Germinal center (tissue), 1 donor: ENCODE measurements around the gene CDC26.
A peak's percentile ranks its signal among the peaks of the same experiment; 100 is the strongest.
"Not testable (repeated sequence)": the region's sequence is repeated elsewhere in the genome, so short reads cannot be mapped to it uniquely, and the experiment has no call there.

ENCODE experiments used
- DNase-seq: peaks from one replicate; pipeline ENCODE4 v3.0.0; 2012; ENCODE audit warnings: mixed read lengths, low spot score

The CDC26 gene

GRCh38 chr9:113275157-113276131 lies at the start of gene CDC26, which contains the start of gene PRPF4:
Gene CDC26 (minus strand): TSS chr9:113275572. CDS start chr9:113272507, 3,065 bp downstream.
Gene PRPF4 (plus strand): TSS chr9:113275658. CDS start chr9:113275744, 86 bp downstream.
- peak; percentile 96 for DNase-seq

- no peak for DNase-seq
Observed at GRCh38 chr9:113322671-113323070, 47.3 kb upstream of the CDC26 start.

GRCh38 chr9:113320051-113320450 lies 44.7 kb upstream of the CDC26 start:
- no peak for DNase-seq

GRCh38 chr9:113319054-113319453 lies 43.7 kb upstream of the CDC26 start:
- DNase-seq: no peak

- DNase-seq: no peak
Observed at GRCh38 chr9:113317777-113318176, 42.4 kb upstream of the CDC26 start.

DNA sequence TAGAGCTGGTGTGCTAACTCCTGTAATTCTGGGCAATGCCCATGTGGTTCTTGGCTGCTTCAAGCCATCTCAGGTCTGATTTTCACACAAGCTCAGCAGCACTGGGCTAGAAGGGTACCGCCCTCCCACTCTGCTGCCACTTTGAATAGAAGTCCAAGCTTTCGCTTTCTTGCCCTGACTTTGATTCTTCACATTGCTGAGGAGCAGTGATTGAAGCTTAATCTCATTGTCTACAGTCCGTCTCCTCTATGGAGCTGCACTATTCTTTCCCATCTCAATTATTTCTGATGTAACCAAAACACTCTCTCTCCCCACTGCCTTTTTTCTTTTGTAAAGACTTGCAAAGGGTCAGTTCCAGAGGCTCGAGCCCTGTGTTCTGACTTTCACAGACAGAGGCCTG lies 40.7 kb upstream of the CDC26 start:
- DNase-seq: no peak

DNA sequence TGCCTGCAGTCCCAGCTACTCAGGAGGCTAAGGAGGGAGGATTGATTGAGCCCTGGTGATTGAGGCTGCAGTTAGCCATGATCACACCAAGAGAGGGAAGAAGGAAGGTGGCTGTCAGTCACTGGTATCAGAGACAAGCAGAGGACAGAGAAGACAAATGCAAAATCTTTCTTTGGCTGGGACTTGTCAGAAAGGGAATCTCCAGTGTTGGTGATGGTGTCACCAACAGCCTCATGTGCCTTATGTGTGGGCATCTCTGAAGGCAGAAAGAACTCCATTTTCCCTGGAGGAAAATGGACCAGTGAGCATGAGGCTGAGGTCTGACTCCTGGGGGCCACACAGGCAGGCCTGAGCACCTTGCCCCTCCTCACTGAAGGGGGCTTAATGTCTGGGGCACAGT lies 39.9 kb upstream of the CDC26 start:
- no peak for DNase-seq

- no peak for DNase-seq
Observed at GRCh38 chr9:113313261-113313660, 37.9 kb upstream of the CDC26 start.

DNA sequence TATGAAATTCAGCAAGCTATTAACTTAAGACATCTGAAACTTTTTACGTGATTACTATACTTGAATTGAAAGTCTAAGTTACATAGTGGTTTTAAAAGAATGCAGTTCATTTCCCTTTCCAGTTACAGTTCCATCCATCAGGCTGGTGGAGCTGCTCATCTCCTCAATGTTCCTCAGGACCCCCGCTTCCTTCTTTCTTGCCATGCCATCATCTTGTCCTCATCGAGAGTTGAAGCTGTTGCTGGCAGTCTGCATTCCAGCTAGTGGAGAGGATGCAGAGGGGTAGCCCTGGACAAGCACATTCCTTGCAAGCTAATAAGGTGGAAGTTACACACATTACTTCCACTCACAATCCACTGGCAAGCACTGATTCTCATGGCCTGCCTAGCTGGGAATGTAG lies 36.6 kb upstream of the CDC26 start:
- DNase-seq: no peak

GRCh38 chr9:113310538-113310937 lies 35.2 kb upstream of the CDC26 start:
- no peak for DNase-seq

GRCh38 chr9:113309204-113309813 lies 33.9 kb upstream of the CDC26 start:
- DNase-seq: peak; percentile 11

- DNase-seq: no peak
Observed at GRCh38 chr9:113307396-113307975, 32.1 kb upstream of the CDC26 start.

DNA sequence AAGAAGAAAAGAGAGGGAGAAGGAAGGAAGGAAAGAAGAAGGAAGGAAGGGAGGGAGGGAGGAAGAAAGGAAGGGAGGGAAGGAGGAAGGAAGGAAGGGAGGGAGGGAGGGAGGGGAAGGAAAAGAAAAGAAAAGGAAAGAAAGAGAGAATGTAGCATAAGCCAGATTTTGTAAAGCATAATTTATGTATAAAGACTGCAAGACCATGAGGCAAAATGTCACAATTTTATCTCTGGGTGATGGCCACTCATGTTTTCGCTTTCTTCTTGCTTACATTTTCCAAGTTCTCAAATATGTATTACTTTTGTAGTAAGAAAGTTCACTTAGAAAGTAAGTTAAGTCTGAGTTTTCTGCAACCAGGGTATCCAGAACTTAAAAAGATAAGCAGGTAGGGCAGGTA lies 31.2 kb upstream of the CDC26 start:
- no peak for DNase-seq

GRCh38 chr9:113302792-113303418 lies 27.5 kb upstream of the CDC26 start, which contains the start of gene RNF183:
Gene RNF183 (minus strand): TSS chr9:113303376. CDS start chr9:113298184, 5,192 bp downstream.
- no peak for DNase-seq

- no peak for DNase-seq
Observed at GRCh38 chr9:113301548-113301947, 26.2 kb upstream of the CDC26 start.

DNA sequence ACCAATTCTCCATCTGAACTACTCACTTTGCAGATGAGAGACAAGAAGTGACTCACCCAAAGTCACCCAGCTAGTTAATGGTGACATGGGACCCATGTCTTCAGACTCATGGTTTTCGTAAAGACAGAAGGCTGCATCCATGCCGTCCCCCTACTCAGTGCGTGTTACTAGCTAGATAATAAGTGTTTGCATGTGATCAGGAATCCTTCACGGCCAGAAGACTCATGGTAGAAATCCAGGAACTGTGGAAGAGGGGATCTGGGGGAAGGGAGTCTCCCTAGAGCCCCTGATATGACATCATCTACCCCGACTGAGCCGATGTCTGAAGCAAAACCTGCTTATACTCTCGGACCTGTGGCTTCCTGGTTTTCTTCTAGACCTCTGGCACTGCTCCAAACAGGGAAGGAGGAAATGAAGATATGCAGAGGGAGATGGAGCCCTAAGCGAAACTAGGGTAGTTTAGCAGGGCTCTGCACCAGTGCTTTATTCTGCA lies 24.5 kb upstream of the CDC26 start:
- no peak for DNase-seq

- DNase-seq: no peak
Observed at GRCh38 chr9:113298924-113299770, 23.8 kb upstream of the CDC26 start.

DNA sequence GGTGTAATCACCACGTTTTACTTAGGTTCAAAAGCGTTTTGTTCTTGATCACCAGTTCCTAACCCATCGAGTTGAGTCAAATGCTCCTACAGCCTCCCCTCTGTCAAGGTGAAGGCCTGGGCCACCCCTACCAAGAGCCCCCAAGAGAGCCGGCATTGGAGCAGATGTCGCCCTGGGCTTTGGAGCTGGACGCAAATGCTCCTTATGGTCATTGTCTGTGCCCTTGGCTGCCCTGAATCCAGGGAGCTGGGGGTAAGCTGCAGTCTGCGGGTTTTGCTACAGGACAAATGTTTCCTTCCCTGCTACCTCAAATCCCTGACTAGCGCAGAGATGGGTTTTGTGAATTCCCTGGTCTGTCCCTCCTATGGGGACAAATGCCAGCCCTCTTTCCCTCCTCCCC lies 22.9 kb upstream of the CDC26 start:
- DNase-seq: no peak

DNA sequence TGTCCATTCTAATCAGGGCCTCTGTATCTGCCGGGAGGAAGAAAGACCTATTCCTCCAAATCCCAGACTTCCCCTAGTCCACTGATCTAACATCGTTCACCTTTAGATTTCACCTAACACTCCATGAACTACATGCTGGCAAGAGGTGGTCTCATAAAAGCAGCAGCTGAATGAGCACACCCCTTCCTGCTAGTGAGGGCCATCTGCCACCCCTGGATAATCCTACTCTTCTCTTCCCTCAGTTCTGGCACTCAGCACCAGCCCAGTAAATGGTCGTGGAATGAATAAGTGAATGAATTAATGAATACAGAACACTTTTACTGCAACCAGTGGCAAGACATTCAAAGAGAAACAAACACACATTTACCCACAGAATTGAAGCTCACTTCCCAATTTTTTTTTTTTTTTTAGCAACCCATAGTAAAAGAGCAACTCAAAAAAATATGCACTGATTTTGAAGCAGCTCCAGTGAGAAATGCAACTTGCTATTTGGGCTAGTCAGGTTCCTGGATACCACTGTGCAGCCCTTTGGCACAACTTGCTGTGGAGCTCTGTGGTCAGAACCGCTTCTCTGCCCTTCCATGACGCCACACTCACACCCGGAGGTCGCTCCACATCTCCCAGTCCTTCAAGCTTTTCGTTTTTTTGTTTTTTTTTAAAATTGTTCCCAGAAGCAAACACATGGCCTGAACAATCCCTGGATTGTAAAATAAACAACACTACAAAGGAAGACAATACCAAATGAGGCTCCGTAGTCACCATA lies 21.6 kb upstream of the CDC26 start:
- no peak for DNase-seq

DNA sequence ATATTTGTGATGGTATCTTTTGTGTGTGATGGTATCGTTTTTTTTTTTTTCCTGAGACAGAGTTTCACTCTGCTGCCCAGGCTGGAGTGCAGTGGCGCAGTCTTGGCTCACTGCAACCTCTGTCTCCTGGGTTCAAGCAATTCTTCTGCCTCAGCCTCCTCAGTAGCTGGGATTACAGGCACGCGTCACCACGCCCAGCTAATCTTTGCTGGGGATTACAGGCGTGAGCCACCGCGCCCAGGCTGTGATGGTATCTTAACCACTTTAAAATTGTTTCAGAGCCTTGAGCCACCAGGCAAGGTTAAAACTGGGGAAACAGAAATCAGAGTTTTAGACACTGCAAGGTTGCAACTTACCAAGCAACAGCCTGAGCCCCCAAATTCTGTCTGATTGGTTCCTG lies 20.9 kb upstream of the CDC26 start:
- DNase-seq: not testable (repeated sequence)
